Thoracic aorta (tissue), 2 donors: Measurements from ENCODE around the gene CERS3. TPM values are rescaled to one million over a fixed set of nuclear protein-coding genes. Genes with fewer than 3 reads are reported as not detected.

Experiments
- ATAC-seq: fragments of 150-250 bp; one replicate; pipeline ENCODE4 v1.8.0; 2017; ENCODE audit warnings: low read depth; ENCODE audit not compliant: insufficient number of reproducible peaks, low FRiP score
- DNase-seq: peaks from one replicate; pipeline ENCODE4 v3.0.0-alpha.2; 2020; ENCODE audit warnings: low spot score
- H3K27ac ChIP-seq, 2 donors: fragments of 200-600 bp; sonication (generic); 1 replicate in 1 of 2; 2 replicates in 1 of 2; pipeline ENCODE4 v1.5.1; 2016; ENCODE audit warnings: mild to moderate bottlenecking in 2 of 2, moderate library complexity in 2 of 2
- H3K27me3 ChIP-seq: fragments of 200-600 bp; sonication (generic); replicated peaks from 2 replicates; pipeline ENCODE4 v1.6.0; 2016; ENCODE audit warnings: mild to moderate bottlenecking; ENCODE audit not compliant: insufficient read depth
- H3K36me3 ChIP-seq: fragments of 200-600 bp; sonication (generic); one replicate; pipeline ENCODE4 v1.5.1; 2016
- H3K4me1 ChIP-seq, 2 donors: fragments of 200-600 bp; sonication (generic); 1 replicate in 1 of 2; 2 replicates in 1 of 2; pipeline versions ENCODE4 v1.5.1 to v1.6.0; 2016; ENCODE audit warnings: low read depth in 2 of 2, mild to moderate bottlenecking in 1 of 2; ENCODE audit not compliant: control insufficient read depth in 1 of 2
- H3K4me3 ChIP-seq: fragments of 200-600 bp; sonication (generic); 2 replicates; pipeline ENCODE4 v1.5.1; 2016; ENCODE audit warnings: mild to moderate bottlenecking
- H3K9me3 ChIP-seq: fragments of 200-600 bp; sonication (generic); 2 replicates; pipeline ENCODE4 v1.5.1; 2016
- CTCF ChIP-seq: fragments of 200-600 bp; sonication (generic); IDR thresholded peaks from one replicate; pipeline ENCODE4 v1.5.1; 2019; ENCODE audit warnings: antibody characterized with exemption
- total RNA-seq, 2 donors: library from RNA; depleted of rRNA; stranded (reverse); fragments of >200 nt; gene quantifications; one replicate each; pipeline versions ENCODE4 v1.1.0 to v1.2.3, GENCODE V29; 2016

The CERS3 gene
- total RNA-seq, 2 donors from 2014 or later = not detected

- DNase-seq (no peak), ATAC-seq (no peak)
- Histone ChIP-seq H3K27ac (no peak overlapping the region), H3K9me3 (no peaks in the 10 kb centered on the region), H3K4me1 (no peaks in the 10 kb centered on the region), H3K36me3 (no peaks in the 10 kb centered on the region), H3K27me3 (no peaks in the 10 kb centered on the region), H3K4me3 (no peak overlapping the region)
- TF ChIP-seq CTCF = no peak
Measured at GRCh38 chr15:100434561-100434960, 94.2 kb downstream of the CERS3 start.

GRCh38 chr15:100434038-100434437 is 94.7 kb downstream of the CERS3 start:
- ATAC-seq = no peak
- no peaks in the 10 kb centered on the region for H3K4me1 ChIP-seq
- DNase-seq = no peak
- no peak overlapping the region for H3K4me3 ChIP-seq
- H3K27me3 ChIP-seq = no peaks in the 10 kb centered on the region
- no peak for TF ChIP-seq CTCF
- H3K27ac ChIP-seq = no peak overlapping the region
- no peaks in the 10 kb centered on the region for H3K36me3 ChIP-seq
- H3K9me3 ChIP-seq = no peaks in the 10 kb centered on the region

DNA sequence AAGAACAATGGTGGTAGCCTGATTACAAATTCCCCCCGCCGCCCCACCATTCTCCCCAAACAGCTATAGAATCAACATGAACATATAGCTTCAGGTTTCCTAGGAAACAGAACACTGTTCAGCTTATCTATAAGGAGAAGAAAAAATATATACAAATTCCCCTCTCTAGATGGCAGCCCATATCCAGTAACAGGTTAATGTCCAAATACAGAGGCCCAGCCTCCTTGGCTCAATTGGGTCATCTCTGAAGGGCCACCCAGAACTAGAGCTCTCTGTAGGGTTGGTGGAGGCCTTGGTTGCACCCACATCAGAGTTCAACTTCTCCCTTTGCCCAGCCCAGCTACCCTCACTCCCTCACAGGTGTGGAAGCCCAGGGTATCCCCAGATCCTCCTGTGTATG is 95.4 kb downstream of the CERS3 start:
- no peak for ATAC-seq
- Histone ChIP-seq H3K27ac (no peak overlapping the region), H3K36me3 (no peaks in the 10 kb centered on the region), H3K4me3 (no peak overlapping the region), H3K27me3 (no peaks in the 10 kb centered on the region), H3K4me1 (no peaks in the 10 kb centered on the region), H3K9me3 (no peaks in the 10 kb centered on the region)
- DNase-seq = no peak
- TF ChIP-seq CTCF = no peak

- no peaks in the 10 kb centered on the region for H3K4me1 ChIP-seq
- DNase-seq (no peak), ATAC-seq (no peak)
- H3K4me3 ChIP-seq = no peak overlapping the region
- no peak for TF ChIP-seq CTCF
- no peaks in the 10 kb centered on the region for H3K27me3 ChIP-seq
- no peak overlapping the region for H3K27ac ChIP-seq
- no peaks in the 10 kb centered on the region for H3K9me3 ChIP-seq
- H3K36me3 ChIP-seq = no peaks in the 10 kb centered on the region
Measured at GRCh38 chr15:100430411-100430810, 98.3 kb downstream of the CERS3 start.

DNA sequence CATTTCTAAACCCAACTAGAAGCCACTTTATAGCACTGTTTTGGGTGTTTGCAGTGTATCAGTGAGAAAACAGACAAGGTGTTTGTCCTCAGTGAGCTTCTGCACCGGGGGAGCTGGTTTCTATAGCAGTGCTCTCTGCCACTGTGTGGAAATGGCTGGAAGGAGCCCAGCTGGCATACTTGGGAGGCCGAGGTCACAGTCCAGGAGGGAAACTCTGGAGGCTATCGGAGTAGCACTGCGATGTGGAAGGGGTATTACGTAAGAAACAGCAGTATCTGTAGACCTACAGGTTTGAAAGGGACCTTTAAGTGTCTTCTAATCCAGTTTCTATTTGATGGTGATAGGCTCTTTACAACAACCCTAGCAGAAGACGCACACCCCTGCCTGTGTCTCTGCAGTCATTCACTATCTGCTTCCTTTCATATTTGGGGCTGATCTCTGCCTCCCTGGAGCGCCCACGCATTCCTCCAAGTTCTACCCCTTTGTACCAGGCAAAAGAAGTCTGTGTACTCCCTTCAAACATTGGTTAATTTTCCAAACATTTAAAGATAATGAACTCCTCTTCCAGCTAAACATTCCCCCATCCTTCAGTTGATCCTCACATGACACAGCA is 99.5 kb downstream of the CERS3 start:
- H3K4me1 ChIP-seq = no peaks in the 10 kb centered on the region
- ATAC-seq = no peak
- peaks cover 9% of the 10 kb centered on the region for H3K9me3 ChIP-seq
- H3K27ac ChIP-seq = no peak overlapping the region
- TF ChIP-seq CTCF = no peak
- no peaks in the 10 kb centered on the region for H3K27me3 ChIP-seq
- no peak overlapping the region for H3K4me3 ChIP-seq
- no peak for DNase-seq
- no peaks in the 10 kb centered on the region for H3K36me3 ChIP-seq
